ENCODE results near the gene RETREG2. TPM values are rescaled to one million over a fixed set of nuclear protein-coding genes. Genes with fewer than 3 reads are reported as not detected.

Gene RETREG2
- polyA plus RNA-seq, 2 donors: 28.4 to 38.6 TPM

- 10% methylated on average over 4 of the region's 4 CpGs for WGBS, 2 donors
- Histone ChIP-seq H3K27ac (ENCODE audit: low read depth in 2 of 2, low read length in 1 of 2) (no peak overlapping the region), H3K36me3 (ENCODE audit: control insufficient read depth in 2 of 2, insufficient read depth in 2 of 2, low read length in 1 of 2) (peaks cover 3 to 4% of the 10 kb centered on the region in 2 donors), H3K27me3 (ENCODE audit: control insufficient read depth in 1 of 2, insufficient read depth in 2 of 2, low read length in 2 of 2) (no peaks in the 10 kb centered on the region), H3K9me3 (ENCODE audit: control insufficient read depth in 2 of 2, insufficient read depth in 1 of 2, low read depth in 1 of 2, low read length in 1 of 2) (no peaks in the 10 kb centered on the region), H3K4me3 (ENCODE audit: low read depth in 1 of 2, low read length in 2 of 2) (no peak overlapping the region), H3K4me1 (ENCODE audit: control insufficient read depth in 2 of 2, insufficient read depth in 2 of 2, low read length in 1 of 2) (peaks cover 0 to 3% of the 10 kb centered on the region in 2 donors)
Observed at GRCh38 chr2:219155054-219155644, 22.9 kb upstream of the RETREG2 start.

- 88 to 92% methylated on average over 8 of the region's 8 CpGs for WGBS, 2 donors
- no peak overlapping the region for H3K27ac ChIP-seq (ENCODE audit: low read depth in 2 of 2, low read length in 1 of 2)
- H3K4me1 ChIP-seq (ENCODE audit: control insufficient read depth in 2 of 2, insufficient read depth in 2 of 2, low read length in 1 of 2): peaks cover 0 to 3% of the 10 kb centered on the region in 2 donors
- H3K4me3 ChIP-seq (ENCODE audit: low read depth in 1 of 2, low read length in 2 of 2): no peak overlapping the region
- H3K27me3 ChIP-seq (ENCODE audit: control insufficient read depth in 1 of 2, insufficient read depth in 2 of 2, low read length in 2 of 2): no peaks in the 10 kb centered on the region
- no peaks in the 10 kb centered on the region for H3K9me3 ChIP-seq (ENCODE audit: control insufficient read depth in 2 of 2, insufficient read depth in 1 of 2, low read depth in 1 of 2, low read length in 1 of 2)
- peaks cover 3 to 4% of the 10 kb centered on the region in 2 donors for H3K36me3 ChIP-seq (ENCODE audit: control insufficient read depth in 2 of 2, insufficient read depth in 2 of 2, low read length in 1 of 2)
Observed at GRCh38 chr2:219157396-219157795, 20.7 kb upstream of the RETREG2 start.

GRCh38 chr2:219158025-219158424 lies 20.1 kb upstream of the RETREG2 start:
- WGBS, 2 donors: 93% methylated on average over 4 of the region's 4 CpGs
- Histone ChIP-seq H3K27ac (ENCODE audit: low read depth in 2 of 2, low read length in 1 of 2) (no peak overlapping the region), H3K36me3 (ENCODE audit: control insufficient read depth in 2 of 2, insufficient read depth in 2 of 2, low read length in 1 of 2) (peaks cover 3 to 4% of the 10 kb centered on the region in 2 donors), H3K27me3 (ENCODE audit: control insufficient read depth in 1 of 2, insufficient read depth in 2 of 2, low read length in 2 of 2) (no peaks in the 10 kb centered on the region), H3K4me3 (ENCODE audit: low read depth in 1 of 2, low read length in 2 of 2) (no peak overlapping the region), H3K9me3 (ENCODE audit: control insufficient read depth in 2 of 2, insufficient read depth in 1 of 2, low read depth in 1 of 2, low read length in 1 of 2) (no peaks in the 10 kb centered on the region), H3K4me1 (ENCODE audit: control insufficient read depth in 2 of 2, insufficient read depth in 2 of 2, low read length in 1 of 2) (peaks cover 0 to 3% of the 10 kb centered on the region in 2 donors)

GRCh38 chr2:219158586-219158985 lies 19.5 kb upstream of the RETREG2 start:
- Histone ChIP-seq H3K4me1 (ENCODE audit: control insufficient read depth in 2 of 2, insufficient read depth in 2 of 2, low read length in 1 of 2) (peaks cover 0 to 3% of the 10 kb centered on the region in 2 donors), H3K27me3 (ENCODE audit: control insufficient read depth in 1 of 2, insufficient read depth in 2 of 2, low read length in 2 of 2) (no peaks in the 10 kb centered on the region), H3K4me3 (ENCODE audit: low read depth in 1 of 2, low read length in 2 of 2) (no peak overlapping the region), H3K27ac (ENCODE audit: low read depth in 2 of 2, low read length in 1 of 2) (no peak overlapping the region), H3K9me3 (ENCODE audit: control insufficient read depth in 2 of 2, insufficient read depth in 1 of 2, low read depth in 1 of 2, low read length in 1 of 2) (no peaks in the 10 kb centered on the region), H3K36me3 (ENCODE audit: control insufficient read depth in 2 of 2, insufficient read depth in 2 of 2, low read length in 1 of 2) (peaks cover 3 to 4% of the 10 kb centered on the region in 2 donors)
- WGBS, 2 donors: 89 to 92% methylated on average over 3 of the region's 3 CpGs

GRCh38 chr2:219159771-219160185 lies 18.3 kb upstream of the RETREG2 start:
- H3K27ac ChIP-seq (ENCODE audit: low read depth in 2 of 2, low read length in 1 of 2): peak overlapping the region; percentile 93 to 96

GRCh38 chr2:219160186-219161017 lies 17.7 kb upstream of the RETREG2 start, which contains the start of gene NHEJ1:
Gene NHEJ1 (minus strand): TSS chr2:219160815. CDS start chr2:219158362, 2,453 bp downstream.
- H3K36me3 ChIP-seq (ENCODE audit: control insufficient read depth in 2 of 2, insufficient read depth in 2 of 2, low read length in 1 of 2): peaks cover 3 to 4% of the 10 kb centered on the region in 2 donors
- H3K9me3 ChIP-seq (ENCODE audit: control insufficient read depth in 2 of 2, insufficient read depth in 1 of 2, low read depth in 1 of 2, low read length in 1 of 2): no peaks in the 10 kb centered on the region
- no peaks in the 10 kb centered on the region for H3K27me3 ChIP-seq (ENCODE audit: control insufficient read depth in 1 of 2, insufficient read depth in 2 of 2, low read length in 2 of 2)
- WGBS, 2 donors: 1% methylated on average over 61 to 70 of the region's 70 CpGs
- H3K27ac ChIP-seq (ENCODE audit: low read depth in 2 of 2, low read length in 1 of 2): peak within 1 kb of the TSS; percentile 93 to 96
- peaks cover 0 to 3% of the 10 kb centered on the region in 2 donors for H3K4me1 ChIP-seq (ENCODE audit: control insufficient read depth in 2 of 2, insufficient read depth in 2 of 2, low read length in 1 of 2)
- H3K4me3 ChIP-seq (ENCODE audit: low read depth in 1 of 2, low read length in 2 of 2): peak within 1 kb of the TSS; percentile 64 to 70

More at GRCh38 chr2:219159771-219160185, 18.3 kb upstream of the RETREG2 start:
- peaks cover 3 to 4% of the 10 kb centered on the region in 2 donors for H3K36me3 ChIP-seq (ENCODE audit: control insufficient read depth in 2 of 2, insufficient read depth in 2 of 2, low read length in 1 of 2)
- 4 to 7% methylated on average over 18 of the region's 18 CpGs for WGBS, 2 donors
- H3K4me1 ChIP-seq (ENCODE audit: control insufficient read depth in 2 of 2, insufficient read depth in 2 of 2, low read length in 1 of 2): peaks cover 0 to 3% of the 10 kb centered on the region in 2 donors
- H3K4me3 ChIP-seq (ENCODE audit: low read depth in 1 of 2, low read length in 2 of 2): peak overlapping the region in 1 of 2 donors; percentile 64
- no peaks in the 10 kb centered on the region for H3K27me3 ChIP-seq (ENCODE audit: control insufficient read depth in 1 of 2, insufficient read depth in 2 of 2, low read length in 2 of 2)
- H3K9me3 ChIP-seq (ENCODE audit: control insufficient read depth in 2 of 2, insufficient read depth in 1 of 2, low read depth in 1 of 2, low read length in 1 of 2): no peaks in the 10 kb centered on the region

- Histone ChIP-seq H3K27ac (ENCODE audit: low read depth in 2 of 2, low read length in 1 of 2) (peak overlapping the region; percentile 93 to 96), H3K36me3 (ENCODE audit: control insufficient read depth in 2 of 2, insufficient read depth in 2 of 2, low read length in 1 of 2) (peaks cover 3 to 4% of the 10 kb centered on the region in 2 donors), H3K27me3 (ENCODE audit: control insufficient read depth in 1 of 2, insufficient read depth in 2 of 2, low read length in 2 of 2) (no peaks in the 10 kb centered on the region), H3K4me1 (ENCODE audit: control insufficient read depth in 2 of 2, insufficient read depth in 2 of 2, low read length in 1 of 2) (peaks cover 0 to 3% of the 10 kb centered on the region in 2 donors), H3K4me3 (ENCODE audit: low read depth in 1 of 2, low read length in 2 of 2) (peak overlapping the region; percentile 64 to 70), H3K9me3 (ENCODE audit: control insufficient read depth in 2 of 2, insufficient read depth in 1 of 2, low read depth in 1 of 2, low read length in 1 of 2) (no peaks in the 10 kb centered on the region)
- 70 to 72% methylated on average over 4 of the region's 4 CpGs for WGBS, 2 donors
Observed at GRCh38 chr2:219161097-219161496, 17.0 kb upstream of the RETREG2 start.

- Histone ChIP-seq H3K4me3 (ENCODE audit: low read depth in 1 of 2, low read length in 2 of 2) (no peak overlapping the region), H3K27ac (ENCODE audit: low read depth in 2 of 2, low read length in 1 of 2) (no peak overlapping the region), H3K9me3 (ENCODE audit: control insufficient read depth in 2 of 2, insufficient read depth in 1 of 2, low read depth in 1 of 2, low read length in 1 of 2) (no peaks in the 10 kb centered on the region), H3K36me3 (ENCODE audit: control insufficient read depth in 2 of 2, insufficient read depth in 2 of 2, low read length in 1 of 2) (no peaks in the 10 kb centered on the region), H3K27me3 (ENCODE audit: control insufficient read depth in 1 of 2, insufficient read depth in 2 of 2, low read length in 2 of 2) (no peaks in the 10 kb centered on the region), H3K4me1 (ENCODE audit: control insufficient read depth in 2 of 2, insufficient read depth in 2 of 2, low read length in 1 of 2) (peaks cover 0 to 3% of the 10 kb centered on the region in 2 donors)
- WGBS, 2 donors: 92 to 93% methylated on average over 6 of the region's 6 CpGs
Observed at GRCh38 chr2:219163156-219163555, 14.9 kb upstream of the RETREG2 start.

GRCh38 chr2:219165058-219165911 lies 12.8 kb upstream of the RETREG2 start:
- no peaks in the 10 kb centered on the region for H3K27me3 ChIP-seq (ENCODE audit: control insufficient read depth in 1 of 2, insufficient read depth in 2 of 2, low read length in 2 of 2)
- no peaks in the 10 kb centered on the region for H3K36me3 ChIP-seq (ENCODE audit: control insufficient read depth in 2 of 2, insufficient read depth in 2 of 2, low read length in 1 of 2)
- 85 to 87% methylated on average over 10 of the region's 10 CpGs for WGBS, 2 donors
- no peak overlapping the region for H3K4me3 ChIP-seq (ENCODE audit: low read depth in 1 of 2, low read length in 2 of 2)
- no peaks in the 10 kb centered on the region for H3K4me1 ChIP-seq (ENCODE audit: control insufficient read depth in 2 of 2, insufficient read depth in 2 of 2, low read length in 1 of 2)
- H3K9me3 ChIP-seq (ENCODE audit: control insufficient read depth in 2 of 2, insufficient read depth in 1 of 2, low read depth in 1 of 2, low read length in 1 of 2): no peaks in the 10 kb centered on the region
- no peak overlapping the region for H3K27ac ChIP-seq (ENCODE audit: low read depth in 2 of 2, low read length in 1 of 2)
